ENCODE measurements around the gene GP9.

The GP9 gene

DNA sequence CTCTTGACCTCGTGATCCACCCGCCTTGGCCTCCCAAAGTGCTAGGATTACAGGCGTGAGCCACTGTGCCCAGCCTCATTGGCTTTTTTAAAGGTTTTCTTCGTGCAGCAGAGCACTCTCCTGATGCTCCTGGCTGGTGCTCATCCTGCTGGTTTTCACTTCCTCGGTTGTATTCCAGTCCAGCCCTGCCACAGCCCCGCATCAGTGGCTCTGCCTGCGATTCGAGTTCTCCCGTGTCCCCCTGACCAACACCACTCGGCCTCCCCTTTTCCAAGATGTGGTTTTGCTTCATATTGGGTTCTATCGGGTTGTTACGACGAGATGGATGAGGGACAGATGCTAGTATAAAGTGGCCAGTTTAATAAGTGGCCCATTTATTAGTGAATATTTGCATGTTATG lies 31.7 kb upstream of the GP9 start:
- H3K4me1 ChIP-seq (ENCODE audit: control insufficient read depth, insufficient read depth, low read length): peaks cover 6% of the 10 kb centered on the region
- H3K9me3 ChIP-seq (ENCODE audit: control insufficient read depth, insufficient read depth, low read depth, low read length): no peaks in the 10 kb centered on the region
- no peak overlapping the region for H3K4me3 ChIP-seq (ENCODE audit: low read depth, low read length)
- peaks cover 25% of the 10 kb centered on the region for H3K27me3 ChIP-seq (ENCODE audit: control insufficient read depth, insufficient read depth, low read length)
- no peaks in the 10 kb centered on the region for H3K36me3 ChIP-seq (ENCODE audit: control insufficient read depth, insufficient read depth, low read length)
- H3K9ac ChIP-seq (ENCODE audit: low read length): no peak overlapping the region
- no peak overlapping the region for H3K27ac ChIP-seq (ENCODE audit: low read depth, low read length)

DNA sequence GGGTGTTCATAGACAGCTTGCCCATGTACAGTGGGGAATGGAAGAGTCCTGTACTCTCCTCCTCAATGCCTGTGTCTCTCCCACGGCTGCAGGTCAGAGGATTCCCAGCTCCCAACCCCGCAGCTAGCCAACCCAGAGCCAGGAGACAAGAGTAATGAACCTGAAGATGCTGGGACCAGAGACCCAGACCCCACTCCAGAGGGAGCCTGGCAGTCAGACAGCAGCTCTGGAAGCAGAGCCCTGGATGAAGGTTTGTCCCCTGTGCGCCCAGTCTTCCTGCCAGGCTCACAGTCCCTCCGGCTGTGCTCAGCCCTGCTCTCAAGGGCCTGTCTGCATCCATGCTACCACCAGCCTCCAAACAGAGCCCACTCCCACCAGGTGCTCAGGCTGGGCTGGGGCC lies 30.0 kb upstream of the GP9 start:
- H3K36me3 ChIP-seq (ENCODE audit: control insufficient read depth, insufficient read depth, low read length): no peaks in the 10 kb centered on the region
- peaks cover 6% of the 10 kb centered on the region for H3K4me1 ChIP-seq (ENCODE audit: control insufficient read depth, insufficient read depth, low read length)
- no peaks in the 10 kb centered on the region for H3K9me3 ChIP-seq (ENCODE audit: control insufficient read depth, insufficient read depth, low read depth, low read length)
- peaks cover 13% of the 10 kb centered on the region for H3K27me3 ChIP-seq (ENCODE audit: control insufficient read depth, insufficient read depth, low read length)
- no peak overlapping the region for H3K9ac ChIP-seq (ENCODE audit: low read length)
- no peak overlapping the region for H3K4me3 ChIP-seq (ENCODE audit: low read depth, low read length)
- no peak overlapping the region for H3K27ac ChIP-seq (ENCODE audit: low read depth, low read length)

DNA sequence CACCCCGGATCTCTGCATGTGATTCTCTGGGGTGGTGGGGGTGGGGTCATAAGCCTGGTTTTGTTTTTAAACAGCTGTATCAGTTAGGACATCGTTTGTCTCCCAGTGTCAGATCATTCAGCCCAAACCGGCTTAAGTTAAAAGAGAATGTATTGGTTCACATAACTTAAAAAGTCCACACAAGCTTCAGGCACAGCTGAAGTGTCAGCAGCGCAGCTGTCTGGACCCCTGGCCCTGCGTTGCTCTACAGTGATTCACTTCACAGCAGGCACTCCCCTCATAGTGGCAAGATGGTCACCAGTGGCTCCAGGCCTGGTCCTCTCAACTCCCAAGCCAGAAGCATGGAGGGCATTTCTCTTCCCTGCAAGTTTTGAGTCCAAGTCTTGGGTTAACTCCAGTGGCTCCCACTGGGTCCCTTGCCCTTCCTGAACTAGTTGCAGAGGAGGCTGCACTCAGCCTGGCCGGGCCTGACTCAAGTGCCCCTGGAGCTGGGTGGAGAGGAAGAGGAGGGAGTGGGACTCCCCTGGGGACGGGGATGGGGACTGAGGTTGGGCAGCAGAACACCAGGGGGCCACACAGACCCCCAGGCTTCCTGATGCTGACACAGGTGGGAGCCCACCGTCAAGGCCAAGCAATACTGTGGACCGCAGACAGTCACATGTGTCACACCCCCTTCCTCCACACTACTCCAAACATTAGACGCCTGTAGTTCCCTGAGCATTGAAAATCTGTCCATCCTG lies 28.9 kb upstream of the GP9 start:
- Histone ChIP-seq H3K9me3 (ENCODE audit: control insufficient read depth, insufficient read depth, low read depth, low read length) (no peaks in the 10 kb centered on the region), H3K27ac (ENCODE audit: low read depth, low read length) (no peak overlapping the region), H3K27me3 (ENCODE audit: control insufficient read depth, insufficient read depth, low read length) (peaks cover 3% of the 10 kb centered on the region), H3K4me3 (ENCODE audit: low read depth, low read length) (no peak overlapping the region), H3K36me3 (ENCODE audit: control insufficient read depth, insufficient read depth, low read length) (no peaks in the 10 kb centered on the region), H3K9ac (ENCODE audit: low read length) (no peak overlapping the region), H3K4me1 (ENCODE audit: control insufficient read depth, insufficient read depth, low read length) (peaks cover 3% of the 10 kb centered on the region)

DNA sequence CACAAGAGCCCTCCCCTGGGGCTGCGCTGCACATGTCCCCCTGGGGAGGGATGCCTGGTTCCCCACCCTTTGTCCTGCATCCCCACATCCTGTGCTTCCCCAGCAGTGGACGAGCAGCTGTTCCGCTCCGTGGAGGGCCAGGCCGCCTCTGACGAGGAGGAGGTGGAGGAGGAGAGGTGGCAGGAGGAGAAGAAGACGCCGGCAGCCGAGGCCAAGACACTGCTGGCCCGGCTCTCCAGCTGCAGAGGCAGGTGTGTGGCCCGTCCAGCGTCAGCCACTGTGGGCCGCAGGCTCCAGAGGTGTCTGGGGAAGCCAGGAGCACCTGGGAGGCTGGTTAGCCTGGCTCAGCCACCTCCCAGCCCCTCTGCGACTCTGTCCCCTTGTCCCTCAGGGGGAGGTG lies 27.9 kb upstream of the GP9 start:
- Histone ChIP-seq H3K9ac (ENCODE audit: low read length) (no peak overlapping the region), H3K27ac (ENCODE audit: low read depth, low read length) (no peak overlapping the region)

DNA sequence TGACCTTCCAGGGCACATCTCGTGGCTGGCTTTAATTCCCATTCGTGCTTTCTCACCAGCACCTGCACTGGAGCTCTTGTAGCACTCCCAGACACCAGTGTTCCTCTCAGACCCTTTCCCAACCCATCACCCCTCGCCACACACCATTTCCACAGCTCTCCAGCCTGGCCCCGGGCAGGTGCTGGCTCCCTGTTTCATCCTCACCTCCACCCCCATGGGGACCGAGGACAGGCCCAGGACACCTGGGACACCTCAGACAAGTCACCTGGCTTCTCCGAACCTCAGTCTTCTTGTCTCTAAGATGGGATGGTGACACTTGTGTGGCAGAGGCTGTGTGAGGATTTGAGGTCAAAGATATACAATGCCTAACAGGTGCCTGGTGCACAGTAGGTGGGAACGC lies 27.4 kb upstream of the GP9 start:
- Histone ChIP-seq H3K4me3 (ENCODE audit: low read depth, low read length) (no peak overlapping the region), H3K9me3 (ENCODE audit: control insufficient read depth, insufficient read depth, low read depth, low read length) (no peaks in the 10 kb centered on the region), H3K4me1 (ENCODE audit: control insufficient read depth, insufficient read depth, low read length) (no peaks in the 10 kb centered on the region), H3K36me3 (ENCODE audit: control insufficient read depth, insufficient read depth, low read length) (no peaks in the 10 kb centered on the region), H3K27me3 (ENCODE audit: control insufficient read depth, insufficient read depth, low read length) (no peaks in the 10 kb centered on the region), H3K27ac (ENCODE audit: low read depth, low read length) (no peak overlapping the region), H3K9ac (ENCODE audit: low read length) (no peak overlapping the region)

More for the DNA sequence above, 27.9 kb upstream of the GP9 start:
- no peaks in the 10 kb centered on the region for H3K9me3 ChIP-seq (ENCODE audit: control insufficient read depth, insufficient read depth, low read depth, low read length)
- no peak overlapping the region for H3K4me3 ChIP-seq (ENCODE audit: low read depth, low read length)
- H3K4me1 ChIP-seq (ENCODE audit: control insufficient read depth, insufficient read depth, low read length): no peaks in the 10 kb centered on the region
- H3K36me3 ChIP-seq (ENCODE audit: control insufficient read depth, insufficient read depth, low read length): no peaks in the 10 kb centered on the region
- H3K27me3 ChIP-seq (ENCODE audit: control insufficient read depth, insufficient read depth, low read length): no peaks in the 10 kb centered on the region

DNA sequence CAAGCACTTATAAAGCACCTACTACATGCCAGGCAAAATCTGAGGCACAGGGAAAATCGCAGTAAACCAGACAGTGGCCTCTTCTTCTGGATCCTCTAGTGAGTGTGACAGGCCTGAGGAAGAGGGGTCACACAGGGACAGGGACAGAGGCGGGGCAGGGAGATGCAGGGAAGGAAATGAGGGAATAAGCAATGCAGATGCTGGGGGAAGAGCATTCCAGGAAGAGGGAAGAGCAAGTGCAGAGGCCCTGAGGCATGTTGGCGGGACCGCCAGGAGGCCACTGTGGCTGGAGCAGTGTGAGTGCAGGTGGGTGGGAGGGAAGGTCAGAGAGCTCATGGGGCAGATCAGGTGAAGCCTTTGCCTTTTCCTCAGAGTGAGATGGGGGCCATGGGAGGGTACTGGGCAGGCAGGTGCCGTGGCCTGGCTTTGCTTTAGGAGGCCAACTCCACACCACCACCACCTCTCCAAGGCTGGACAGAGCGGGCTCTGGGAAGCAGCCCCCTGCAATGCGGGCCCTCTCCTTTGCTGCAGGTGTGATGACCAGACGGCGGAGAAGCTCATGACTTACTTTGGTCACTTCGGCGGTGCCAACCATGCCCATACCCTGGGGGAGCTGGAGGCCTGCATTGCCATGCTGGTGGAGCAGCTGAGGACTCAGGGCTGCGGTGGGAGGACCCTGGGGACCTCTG lies 26.8 kb upstream of the GP9 start:
- Histone ChIP-seq H3K4me3 (ENCODE audit: low read depth, low read length) (no peak overlapping the region), H3K27me3 (ENCODE audit: control insufficient read depth, insufficient read depth, low read length) (no peaks in the 10 kb centered on the region), H3K4me1 (ENCODE audit: control insufficient read depth, insufficient read depth, low read length) (peaks cover 2% of the 10 kb centered on the region; the same call in 1 of the 2 replicates), H3K9me3 (ENCODE audit: control insufficient read depth, insufficient read depth, low read depth, low read length) (no peaks in the 10 kb centered on the region), H3K27ac (ENCODE audit: low read depth, low read length) (no peak overlapping the region), H3K36me3 (ENCODE audit: control insufficient read depth, insufficient read depth, low read length) (no peaks in the 10 kb centered on the region), H3K9ac (ENCODE audit: low read length) (no peak overlapping the region)

DNA sequence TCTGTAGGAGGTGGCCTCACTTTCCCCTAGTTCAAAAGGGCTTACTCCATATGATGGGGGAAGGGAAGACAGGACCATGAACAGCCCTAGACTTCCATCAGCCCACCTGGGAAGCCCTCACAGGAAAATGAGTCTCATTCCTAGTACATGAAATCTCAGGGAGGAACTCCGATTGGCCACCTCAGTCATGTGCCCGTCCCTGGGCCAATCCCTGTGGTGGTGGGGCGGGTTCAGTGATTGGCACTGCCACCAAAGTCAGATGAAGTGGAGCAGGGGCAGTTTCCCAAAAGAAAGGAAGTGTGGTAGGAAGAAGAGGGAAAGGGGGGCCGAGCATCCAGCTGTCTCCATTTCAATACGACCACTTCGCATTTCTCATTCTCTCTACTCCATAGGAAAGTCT lies 25.9 kb upstream of the GP9 start:
- Histone ChIP-seq H3K27me3 (ENCODE audit: control insufficient read depth, insufficient read depth, low read length) (no peaks in the 10 kb centered on the region), H3K4me1 (ENCODE audit: control insufficient read depth, insufficient read depth, low read length) (peaks cover 11% of the 10 kb centered on the region; the same call in 1 of the 2 replicates), H3K36me3 (ENCODE audit: control insufficient read depth, insufficient read depth, low read length) (no peaks in the 10 kb centered on the region), H3K27ac (ENCODE audit: low read depth, low read length) (no peak overlapping the region), H3K9ac (ENCODE audit: low read length) (no peak overlapping the region), H3K4me3 (ENCODE audit: low read depth, low read length) (no peak overlapping the region), H3K9me3 (ENCODE audit: control insufficient read depth, insufficient read depth, low read depth, low read length) (no peaks in the 10 kb centered on the region)

DNA sequence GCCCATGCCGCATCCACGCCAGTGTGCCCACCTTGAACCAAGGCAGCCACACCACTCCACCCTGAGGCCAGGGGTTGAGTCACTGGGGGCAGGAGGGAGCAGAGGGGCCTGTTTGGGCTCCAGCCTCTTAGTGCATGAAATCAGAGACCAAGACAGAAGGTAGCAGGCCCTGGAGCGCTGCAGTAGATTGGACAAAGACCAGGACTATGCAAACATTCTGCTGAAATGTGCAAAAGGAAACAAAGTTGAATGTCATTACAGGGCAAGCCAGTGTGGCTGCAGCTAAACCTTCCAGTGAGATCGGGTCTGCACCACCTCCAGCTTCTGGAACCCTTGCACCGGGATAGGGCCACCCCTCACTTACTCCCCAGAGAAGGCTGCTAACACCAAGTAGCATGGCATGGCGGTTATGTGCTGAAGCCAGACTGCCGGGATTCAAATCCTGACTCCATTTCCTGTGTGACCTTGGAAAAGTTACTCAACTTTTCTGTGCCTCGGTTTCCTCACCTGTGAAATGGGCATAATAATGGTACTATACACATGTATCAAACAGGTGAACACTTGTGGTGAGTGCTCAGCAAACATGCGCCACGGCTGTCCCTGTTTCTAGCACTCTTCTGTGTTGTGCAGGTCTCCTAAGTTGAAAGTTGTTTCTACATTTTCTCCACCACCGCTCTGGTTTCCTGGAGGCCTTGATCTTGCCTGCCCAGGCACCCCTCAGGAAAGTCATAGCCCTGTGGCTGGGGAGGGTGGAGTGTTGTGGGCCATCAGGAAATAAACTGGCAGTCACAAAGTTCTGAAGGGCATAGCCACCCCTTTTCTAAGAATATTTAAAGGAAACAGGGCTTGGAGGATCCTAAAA lies 25.0 kb upstream of the GP9 start:
- Histone ChIP-seq H3K4me1 (ENCODE audit: control insufficient read depth, insufficient read depth, low read length) (peaks cover 14% of the 10 kb centered on the region), H3K27me3 (ENCODE audit: control insufficient read depth, insufficient read depth, low read length) (no peaks in the 10 kb centered on the region), H3K9me3 (ENCODE audit: control insufficient read depth, insufficient read depth, low read depth, low read length) (no peaks in the 10 kb centered on the region), H3K27ac (ENCODE audit: low read depth, low read length) (no peak overlapping the region), H3K4me3 (ENCODE audit: low read depth, low read length) (no peak overlapping the region), H3K36me3 (ENCODE audit: control insufficient read depth, insufficient read depth, low read length) (no peaks in the 10 kb centered on the region), H3K9ac (ENCODE audit: low read length) (no peak overlapping the region)

DNA sequence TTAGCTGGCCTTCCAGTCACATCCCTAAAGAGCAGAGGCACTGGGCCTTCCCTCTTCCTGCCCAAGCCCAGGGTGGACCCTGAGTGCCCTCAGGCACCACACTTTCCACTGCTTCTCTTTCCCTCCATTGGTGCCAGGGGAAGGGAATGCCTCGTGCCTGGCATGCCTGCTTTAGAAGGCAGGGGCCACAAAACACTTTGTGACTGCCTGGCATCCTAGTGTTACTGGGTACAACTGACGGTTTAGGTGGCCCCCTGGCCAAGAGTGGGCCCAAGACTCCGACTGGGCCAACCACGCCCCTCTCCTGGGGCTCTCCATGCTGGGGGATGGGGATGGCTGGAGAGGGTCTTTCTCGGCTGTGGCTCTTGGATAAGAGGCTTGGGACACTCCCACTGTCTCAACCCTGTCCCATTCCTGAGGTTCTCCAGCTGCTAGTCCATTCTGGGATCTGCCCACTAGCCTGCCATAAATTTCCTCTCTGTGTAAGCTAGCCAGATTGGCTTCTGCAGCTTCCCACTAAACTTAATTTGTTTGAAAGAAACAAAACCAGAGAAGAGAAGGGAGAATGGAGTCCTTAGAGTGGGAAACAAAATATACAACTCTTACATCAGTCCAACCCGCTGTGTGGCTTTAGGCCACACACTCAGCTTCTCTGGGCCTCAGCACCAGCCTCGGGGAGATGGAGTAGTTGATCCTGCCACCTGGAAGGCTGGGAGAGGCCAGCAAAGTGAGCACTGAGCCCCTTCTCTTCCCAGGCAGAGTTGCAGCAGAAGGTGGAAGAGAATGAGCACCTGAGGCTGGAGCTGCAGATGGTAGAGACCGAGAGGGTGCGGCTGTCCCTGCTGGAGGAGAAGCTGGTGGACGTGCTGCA lies 24.1 kb upstream of the GP9 start:
- Histone ChIP-seq H3K9me3 (ENCODE audit: control insufficient read depth, insufficient read depth, low read depth, low read length) (no peaks in the 10 kb centered on the region), H3K4me3 (ENCODE audit: low read depth, low read length) (no peak overlapping the region), H3K9ac (ENCODE audit: low read length) (no peak overlapping the region), H3K36me3 (ENCODE audit: control insufficient read depth, insufficient read depth, low read length) (no peaks in the 10 kb centered on the region), H3K27me3 (ENCODE audit: control insufficient read depth, insufficient read depth, low read length) (no peaks in the 10 kb centered on the region), H3K27ac (ENCODE audit: low read depth, low read length) (no peak overlapping the region), H3K4me1 (ENCODE audit: control insufficient read depth, insufficient read depth, low read length) (peaks cover 14% of the 10 kb centered on the region)

DNA sequence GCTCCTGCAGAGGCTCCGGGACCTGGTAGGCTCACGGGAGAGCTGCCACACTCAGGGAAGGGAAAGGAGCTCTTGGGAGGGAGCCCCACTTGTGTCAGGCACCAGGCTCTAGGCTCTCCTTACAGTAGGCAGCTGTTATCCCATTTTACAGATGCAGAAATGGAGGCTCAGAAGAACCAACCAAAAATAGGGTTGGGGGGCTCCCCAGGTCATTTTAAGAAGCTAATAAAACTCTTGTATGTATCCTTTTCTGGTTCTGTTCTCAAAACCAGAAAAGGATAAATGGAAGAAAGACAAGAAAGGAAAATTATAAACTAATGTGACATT lies 23.5 kb upstream of the GP9 start:
- no peaks in the 10 kb centered on the region for H3K36me3 ChIP-seq (ENCODE audit: control insufficient read depth, insufficient read depth, low read length)
- H3K9me3 ChIP-seq (ENCODE audit: control insufficient read depth, insufficient read depth, low read depth, low read length): no peaks in the 10 kb centered on the region
- no peak overlapping the region for H3K27ac ChIP-seq (ENCODE audit: low read depth, low read length)
- H3K9ac ChIP-seq (ENCODE audit: low read length): no peak overlapping the region
- H3K4me1 ChIP-seq (ENCODE audit: control insufficient read depth, insufficient read depth, low read length): peaks cover 14% of the 10 kb centered on the region
- no peaks in the 10 kb centered on the region for H3K27me3 ChIP-seq (ENCODE audit: control insufficient read depth, insufficient read depth, low read length)
- H3K4me3 ChIP-seq (ENCODE audit: low read depth, low read length): no peak overlapping the region
